Gastroesophageal sphincter (tissue), 4 donors: ENCODE measurements around the gene DHRS7. TPM values are rescaled to one million over a fixed set of nuclear protein-coding genes. Genes with fewer than 3 reads are reported as not detected.

ENCODE experiments used
- ATAC-seq: fragments of 150-250 bp; one replicate; pipeline ENCODE4 v1.9.1; 2016; ENCODE audit warnings: mild to moderate bottlenecking, moderate library complexity
- H3K27ac ChIP-seq, 4 donors: fragments of 200-600 bp; sonication (generic) in 3 of 4; 1 replicate in 3 of 4; 2 replicates in 1 of 4; pipeline ENCODE4 v1.5.1; 2016 to 2019
- H3K27me3 ChIP-seq: fragments of 200-600 bp; sonication (generic); one replicate; pipeline ENCODE4 v1.5.1; 2019
- H3K36me3 ChIP-seq, 2 donors: fragments of 200-600 bp; sonication (generic); one replicate each; pipeline ENCODE4 v1.5.1; 2019; ENCODE audit warnings: control low read depth in 1 of 2
- H3K4me1 ChIP-seq, 3 donors: fragments of 200-600 bp; sonication (generic); 1 replicate in 2 of 3; 2 replicates in 1 of 3; pipeline ENCODE4 v1.5.1; 2016 to 2019; ENCODE audit warnings: control low read depth in 2 of 3
- H3K4me3 ChIP-seq, 2 donors: fragments of 200-600 bp; sonication (generic); one replicate each; pipeline ENCODE4 v1.5.1; 2019; ENCODE audit warnings: mild to moderate bottlenecking in 1 of 2, moderate library complexity in 1 of 2
- H3K9me3 ChIP-seq, 3 donors: fragments of 200-600 bp; sonication (generic); one replicate each; pipeline ENCODE4 v1.5.1; 2017 to 2019; ENCODE audit warnings: control low read depth in 2 of 3
- EP300 ChIP-seq: sonication (generic); formaldehyde crosslinking; IDR thresholded peaks from one replicate; pipeline ENCODE4 v1.6.1; 2017; ENCODE audit warnings: antibody characterized with exemption, mild to moderate bottlenecking
- POLR2A ChIP-seq, 2 donors: fragments of 450-650 bp; IDR thresholded peaks; one replicate each; pipeline ENCODE4 v1.6.1; 2017; ENCODE audit warnings: antibody characterized with exemption in 2 of 2, mild to moderate bottlenecking in 2 of 2, moderate library complexity in 1 of 2
- POLR2AphosphoS5 ChIP-seq: sonication (generic); formaldehyde crosslinking; IDR thresholded peaks from one replicate; pipeline ENCODE4 v1.6.1; 2017; ENCODE audit warnings: antibody characterized with exemption
- WGBS, 2 donors: methylation state at CpG; one replicate each; pipeline ENCODE4 v1.1.5; 2018; ENCODE audit warnings: low coverage in 1 of 2; 5-methylcytosine and 5-hydroxymethylcytosine counted together
- total RNA-seq, 4 donors: library from RNA; depleted of rRNA; stranded (reverse); fragments of >200 nt; gene quantifications; one replicate each; pipeline ENCODE4 v1.1.0, GENCODE V29; 2016
- TF ChIP-seq, protein P1 (sequence below), 4 experiments: fragments of 200-600 bp in 2 of 4; fragments of 450-650 bp in 2 of 4; sonication (generic) in 1 of 4; IDR thresholded peaks; one replicate each; pipeline ENCODE4 v1.5.1; 2017 to 2019; ENCODE audit warnings: antibody characterized with exemption in 4 of 4, mild to moderate bottlenecking in 2 of 4, moderate library complexity in 2 of 4

DHRS7 gene
- total RNA-seq, 4 donors from 2014 or later: 55.1 to 92.4 (median 60.6) TPM

DNA sequence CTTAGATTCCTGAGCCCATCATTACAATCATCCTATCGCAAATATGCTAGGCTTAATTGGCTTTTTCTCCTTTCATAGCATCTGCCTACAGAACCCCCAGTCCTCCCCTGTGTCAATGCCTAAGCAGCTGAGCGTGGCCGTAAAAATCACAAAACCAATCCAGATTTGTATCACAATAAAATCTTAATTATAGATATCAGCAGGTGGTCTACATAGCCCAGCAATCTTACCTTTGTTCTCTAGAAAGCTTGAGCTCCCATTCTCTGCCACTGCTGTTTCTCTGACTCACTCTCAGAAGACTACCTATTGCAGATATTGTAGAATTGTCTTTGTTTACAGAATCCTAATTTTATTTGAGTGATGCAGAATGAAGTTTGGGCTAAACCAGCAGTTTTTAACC is 46.0 kb upstream of the DHRS7 start:
- no peak for ATAC-seq
- WGBS, 2 donors: 76 to 90% methylated on average over 3 of the region's 3 CpGs

DNA sequence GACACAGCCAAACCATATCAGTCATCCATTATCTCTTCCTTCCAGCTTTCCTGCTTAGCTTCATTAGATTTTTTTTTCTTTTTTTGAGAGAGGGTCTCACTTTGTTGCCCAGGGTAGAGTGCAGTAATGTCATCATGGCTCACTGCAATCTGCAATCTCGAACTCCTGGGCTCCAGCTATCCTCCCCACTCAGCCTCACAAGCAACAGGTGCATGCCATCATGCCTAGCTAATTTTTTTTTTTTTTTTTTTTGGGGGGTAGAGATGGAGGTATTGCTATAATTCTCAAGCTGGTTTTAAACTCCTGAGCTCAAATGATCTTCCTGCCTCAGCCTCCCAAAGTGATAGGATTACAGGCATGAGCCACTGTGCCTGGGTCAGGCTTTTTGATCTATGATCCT is 45.5 kb upstream of the DHRS7 start:
- 77 to 100% methylated on average over 1 of the region's 1 CpG for WGBS, 2 donors
- H3K4me1 ChIP-seq: peaks cover 0 to 11% (median 7%) of the 10 kb centered on the region in 3 donors

More for the DNA sequence above, 46.0 kb upstream of the DHRS7 start:
- no peaks in the 10 kb centered on the region for H3K36me3 ChIP-seq
- TF ChIP-seq, protein P1, sequence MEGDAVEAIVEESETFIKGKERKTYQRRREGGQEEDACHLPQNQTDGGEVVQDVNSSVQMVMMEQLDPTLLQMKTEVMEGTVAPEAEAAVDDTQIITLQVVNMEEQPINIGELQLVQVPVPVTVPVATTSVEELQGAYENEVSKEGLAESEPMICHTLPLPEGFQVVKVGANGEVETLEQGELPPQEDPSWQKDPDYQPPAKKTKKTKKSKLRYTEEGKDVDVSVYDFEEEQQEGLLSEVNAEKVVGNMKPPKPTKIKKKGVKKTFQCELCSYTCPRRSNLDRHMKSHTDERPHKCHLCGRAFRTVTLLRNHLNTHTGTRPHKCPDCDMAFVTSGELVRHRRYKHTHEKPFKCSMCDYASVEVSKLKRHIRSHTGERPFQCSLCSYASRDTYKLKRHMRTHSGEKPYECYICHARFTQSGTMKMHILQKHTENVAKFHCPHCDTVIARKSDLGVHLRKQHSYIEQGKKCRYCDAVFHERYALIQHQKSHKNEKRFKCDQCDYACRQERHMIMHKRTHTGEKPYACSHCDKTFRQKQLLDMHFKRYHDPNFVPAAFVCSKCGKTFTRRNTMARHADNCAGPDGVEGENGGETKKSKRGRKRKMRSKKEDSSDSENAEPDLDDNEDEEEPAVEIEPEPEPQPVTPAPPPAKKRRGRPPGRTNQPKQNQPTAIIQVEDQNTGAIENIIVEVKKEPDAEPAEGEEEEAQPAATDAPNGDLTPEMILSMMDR (IDR thresholded peaks at IDR 0.05): no peak
- TF ChIP-seq POLR2AphosphoS5: no peak
- no peak for TF ChIP-seq EP300
- no peak for TF ChIP-seq POLR2A (IDR thresholded peaks at IDR 0.05)
- no peak overlapping the region for H3K27ac ChIP-seq
- no peaks in the 10 kb centered on the region for H3K27me3 ChIP-seq
- no peaks in the 10 kb centered on the region for H3K9me3 ChIP-seq
- peaks cover 0 to 15% (median 7%) of the 10 kb centered on the region in 3 donors for H3K4me1 ChIP-seq
- no peak overlapping the region for H3K4me3 ChIP-seq

DNA sequence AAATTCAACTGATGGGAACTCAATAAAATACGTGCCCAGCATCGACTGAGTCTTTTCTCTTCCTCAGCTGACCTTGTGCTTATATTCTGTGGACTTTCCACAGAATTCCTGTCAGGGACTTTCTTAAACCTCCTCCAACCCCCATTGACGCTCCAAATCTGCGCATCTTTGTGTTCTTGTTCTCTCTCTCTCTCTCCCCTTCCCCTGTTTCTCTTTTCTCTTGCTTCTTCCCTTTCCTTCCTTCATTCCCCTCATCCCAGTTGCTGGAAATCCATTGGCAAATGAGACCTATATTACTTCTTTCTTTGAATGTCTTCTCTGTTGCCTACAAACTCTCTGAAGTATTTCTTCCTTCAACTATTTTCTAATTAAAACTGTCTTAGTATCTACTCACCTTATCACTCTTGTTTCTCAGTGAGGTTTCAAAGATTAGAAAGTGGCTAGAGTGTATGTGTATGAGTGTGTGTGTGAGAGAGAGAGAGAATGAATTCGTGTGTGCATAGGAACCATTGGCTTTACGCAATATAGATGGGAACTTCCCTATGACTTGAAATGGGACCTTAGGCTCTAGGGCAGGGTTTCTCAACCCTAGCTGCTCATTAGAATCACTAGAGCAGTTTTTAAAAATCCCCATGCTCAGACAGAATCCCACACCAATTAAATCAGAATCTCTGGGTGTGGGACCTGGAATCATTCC is 41.8 kb upstream of the DHRS7 start:
- Histone ChIP-seq H3K36me3 (no peaks in the 10 kb centered on the region), H3K27ac (no peak overlapping the region), H3K4me3 (no peak overlapping the region), H3K4me1 (no peaks in the 10 kb centered on the region), H3K9me3 (no peaks in the 10 kb centered on the region), H3K27me3 (no peaks in the 10 kb centered on the region)
- WGBS, 2 donors: 83 to 86% methylated on average over 4 to 5 of the region's 6 CpGs
- TF ChIP-seq POLR2AphosphoS5 (no peak), POLR2A (IDR thresholded peaks at IDR 0.05) (no peak)
- ATAC-seq: no peak

More for the DNA sequence above, 45.5 kb upstream of the DHRS7 start:
- Histone ChIP-seq H3K27me3 (no peaks in the 10 kb centered on the region), H3K4me3 (no peak overlapping the region), H3K36me3 (no peaks in the 10 kb centered on the region), H3K27ac (no peak overlapping the region), H3K9me3 (no peaks in the 10 kb centered on the region)
- no peak for ATAC-seq
- no peak for TF ChIP-seq EP300
- TF ChIP-seq POLR2A (IDR thresholded peaks at IDR 0.05): no peak
- no peak for TF ChIP-seq POLR2AphosphoS5

DNA sequence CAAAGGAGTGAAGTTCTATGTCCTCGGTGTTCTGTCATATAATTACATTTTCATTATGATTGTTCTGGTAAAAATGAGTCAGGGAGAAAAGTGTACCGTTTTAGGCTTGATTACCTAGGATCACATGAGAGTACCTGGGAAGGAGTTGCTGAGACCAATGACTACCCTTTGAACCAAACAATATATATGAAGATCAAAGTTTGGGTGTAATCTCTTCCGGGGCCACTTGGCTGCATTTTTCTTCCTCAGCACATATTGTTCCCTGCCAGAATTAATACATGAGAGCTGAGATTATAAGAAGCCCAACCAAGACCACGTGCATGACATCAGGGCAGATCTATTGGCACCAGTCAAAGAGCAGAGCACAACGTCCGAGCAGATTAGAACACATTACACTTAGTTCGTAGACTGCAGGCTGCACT is 41.1 kb upstream of the DHRS7 start:
- Histone ChIP-seq H3K4me3 (no peak overlapping the region), H3K27ac (no peak overlapping the region), H3K27me3 (no peaks in the 10 kb centered on the region), H3K36me3 (no peaks in the 10 kb centered on the region), H3K9me3 (no peaks in the 10 kb centered on the region), H3K4me1 (no peaks in the 10 kb centered on the region)
- ATAC-seq: no peak
- TF ChIP-seq POLR2AphosphoS5 (no peak), EP300 (no peak), POLR2A (IDR thresholded peaks at IDR 0.05) (no peak)
- TF ChIP-seq, protein P1 (IDR thresholded peaks at IDR 0.05): no peak
- 67 to 81% methylated on average over 4 to 7 of the region's 7 CpGs for WGBS, 2 donors

DNA sequence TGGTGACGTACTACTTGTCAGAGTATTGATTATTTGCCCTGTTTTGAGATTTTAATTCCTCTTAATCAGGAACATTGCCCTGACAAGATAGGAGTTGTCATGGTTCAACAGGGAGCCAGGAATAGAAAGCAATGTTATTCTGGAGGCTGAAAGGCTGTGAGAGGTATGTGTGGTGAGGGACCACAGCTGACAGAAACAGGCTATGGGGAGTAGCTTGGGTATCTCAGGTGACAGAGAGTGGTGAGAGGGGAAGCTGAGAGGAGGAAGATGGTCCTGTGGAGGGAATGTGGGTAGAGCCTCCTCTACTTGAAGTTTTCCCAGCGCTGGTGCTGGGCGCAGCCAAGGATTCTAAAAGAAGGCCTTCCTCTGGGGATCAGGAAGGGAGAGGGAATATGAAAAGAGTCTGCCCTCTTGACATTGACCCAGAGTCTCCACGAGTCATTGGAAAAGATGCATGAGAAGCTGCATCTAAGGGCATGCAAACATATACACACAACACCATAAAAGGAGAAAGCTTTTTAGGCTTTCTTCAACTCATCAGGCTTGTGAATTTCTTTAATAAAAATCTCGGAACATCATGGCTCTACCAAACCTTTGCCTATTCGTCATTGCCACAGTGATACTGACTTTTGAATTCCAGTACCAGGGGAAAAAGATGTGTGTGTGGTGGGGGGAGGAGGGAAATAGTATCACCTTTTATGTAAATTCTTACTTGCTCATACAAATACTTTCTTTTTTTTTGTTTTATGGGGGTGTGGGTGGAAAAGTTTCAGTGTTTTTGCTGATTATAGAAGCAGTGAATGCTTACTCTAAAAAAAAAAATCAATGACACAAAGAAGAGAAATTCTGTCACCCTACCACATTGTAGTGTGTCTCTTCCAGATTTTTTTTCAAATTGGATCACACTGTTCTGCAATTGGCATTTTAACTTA is 39.9 kb upstream of the DHRS7 start:
- TF ChIP-seq POLR2A (IDR thresholded peaks at IDR 0.05) (no peak), EP300 (no peak)
- Histone ChIP-seq H3K27me3 (no peaks in the 10 kb centered on the region), H3K27ac (no peak overlapping the region), H3K4me3 (no peak overlapping the region), H3K9me3 (peaks cover 0 to 2% (median 0%) of the 10 kb centered on the region in 3 donors), H3K4me1 (no peaks in the 10 kb centered on the region), H3K36me3 (no peaks in the 10 kb centered on the region)
- WGBS, 2 donors: 66 to 85% methylated on average over 6 of the region's 6 CpGs
- ATAC-seq: no peak

DNA sequence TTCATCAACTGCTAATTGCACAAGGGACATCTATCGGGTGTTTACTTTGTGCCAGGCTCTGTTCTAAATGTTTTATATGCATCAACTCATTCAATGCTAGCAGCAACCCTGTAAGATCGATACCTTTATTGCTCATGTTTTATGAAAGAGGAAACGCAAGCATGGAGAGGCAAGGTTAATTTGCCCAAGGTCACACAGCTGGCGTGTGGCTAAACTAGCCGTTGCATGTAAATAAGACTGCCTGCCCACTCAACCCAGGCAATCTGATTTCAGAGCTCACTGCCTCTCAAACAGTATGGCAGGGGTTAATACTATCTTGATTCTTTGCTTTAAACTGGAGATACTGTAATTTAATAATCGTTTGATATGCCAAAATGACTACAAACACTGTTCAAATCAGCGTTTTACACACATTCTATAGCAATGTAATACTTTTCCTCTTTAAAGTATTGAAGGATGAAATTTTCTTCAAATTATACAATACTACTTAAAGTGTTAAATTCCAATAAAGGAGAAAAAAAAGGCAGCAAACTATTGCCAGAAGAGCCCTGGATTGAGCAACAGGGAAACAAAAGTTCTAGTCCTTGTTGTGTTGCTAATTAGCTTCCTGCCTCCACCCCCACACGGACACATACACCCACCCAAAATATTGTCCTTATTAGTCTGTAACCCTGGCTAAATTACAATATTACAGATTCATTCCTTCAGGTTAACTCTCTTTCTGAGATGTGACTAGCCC is 39.1 kb upstream of the DHRS7 start:
- H3K4me3 ChIP-seq: no peak overlapping the region
- ATAC-seq: no peak
- H3K27ac ChIP-seq: no peak overlapping the region
- H3K9me3 ChIP-seq: peaks cover 0 to 11% (median 0%) of the 10 kb centered on the region in 3 donors
- H3K36me3 ChIP-seq: no peaks in the 10 kb centered on the region
- 69 to 73% methylated on average over 8 of the region's 8 CpGs for WGBS, 2 donors
- H3K27me3 ChIP-seq: no peaks in the 10 kb centered on the region
- TF ChIP-seq POLR2A (IDR thresholded peaks at IDR 0.05) (no peak), EP300 (no peak), POLR2AphosphoS5 (no peak)
- TF ChIP-seq, protein P1 (IDR thresholded peaks at IDR 0.05): no peak
- H3K4me1 ChIP-seq: no peaks in the 10 kb centered on the region
